H1 (cell line): ENCODE results near the gene PPP2R2D. TPM values are rescaled to one million over a fixed set of nuclear protein-coding genes. Genes with fewer than 3 reads are reported as not detected.

ENCODE experiments used
- CTCF ChIA-PET: fragments of 300-600 bp; sonication (Branson Sonifier 250); formaldehyde crosslinking; loops from one replicate; lab custom pipeline; 2021; ENCODE audit not compliant: partially characterized antibody; lab: Charles Lee
- POLR2A ChIA-PET: fragments of 300-600 bp; sonication (Branson Sonifier 250); formaldehyde crosslinking; loops from one replicate; lab custom pipeline; 2021; ENCODE audit warnings: inconsistent platforms; ENCODE audit not compliant: partially characterized antibody; lab: Charles Lee
- DNase-seq, 2 experiments: peaks; one replicate each; pipeline versions ENCODE4 v3.0.0 to v3.0.0-alpha.2; 2010 to 2022; ENCODE audit warnings: low spot score in 2 of 2, low read depth in 1 of 2, mixed read lengths in 1 of 2
- FAIRE-seq: peaks from 2 replicates; lab custom pipeline; 2011; peaks lifted over from hg19 to GRCh38; lab: Jason Lieb, UNC
- H2AFZ ChIP-seq: 2 replicates; pipeline ENCODE4 v1.8.1; 2012; ENCODE audit warnings: low read length, inconsistent platforms
- H2AK5ac ChIP-seq: 2 replicates; pipeline ENCODE4 v1.6.1; 2013; ENCODE audit warnings: low read depth, low read length
- H2BK120ac ChIP-seq: replicated peaks from 2 replicates; pipeline ENCODE3; 2013; ENCODE audit warnings: low read depth, low read length, inconsistent platforms
- H2BK12ac ChIP-seq: 2 replicates; pipeline ENCODE4 v1.6.1; 2013; ENCODE audit warnings: low read depth, low read length
- H2BK15ac ChIP-seq: 2 replicates; pipeline ENCODE4 v1.6.1; 2013; ENCODE audit warnings: low read length
- H2BK20ac ChIP-seq: 2 replicates; pipeline ENCODE4 v1.6.1; 2013; ENCODE audit warnings: low read length
- H2BK5ac ChIP-seq: 2 replicates; pipeline ENCODE4 v1.6.1; 2013; ENCODE audit warnings: low read depth, low read length
- H3K14ac ChIP-seq: 2 replicates; pipeline ENCODE4 v1.6.1; 2013; ENCODE audit warnings: inconsistent platforms; ENCODE audit not compliant: insufficient read length
- H3K18ac ChIP-seq: 2 replicates; pipeline ENCODE4 v1.6.1; 2013; ENCODE audit warnings: low read length; ENCODE audit errors: extremely low read depth
- H3K23ac ChIP-seq: 2 replicates; pipeline ENCODE4 v1.6.1; 2013; ENCODE audit warnings: inconsistent platforms; ENCODE audit not compliant: insufficient read length
- H3K23me2 ChIP-seq: 2 replicates; pipeline ENCODE4 v1.6.1; 2013; ENCODE audit warnings: low read depth, low read length
- H3K27ac ChIP-seq: 2 replicates; pipeline ENCODE4 v1.6.1; 2011; ENCODE audit warnings: low read depth, low read length, inconsistent platforms
- H3K27me3 ChIP-seq, 4 experiments: replicated peaks in 1 of 4; 1 replicate in 1 of 4; 2 replicates in 3 of 4; pipeline versions ENCODE4 v1.6.1 to v1.8.1; 2011 to 2013; ENCODE audit warnings: low read length in 3 of 4, mild to moderate bottlenecking in 3 of 4, inconsistent platforms in 2 of 4, mixed read lengths in 2 of 4, moderate library complexity in 1 of 4; ENCODE audit not compliant: control insufficient read depth in 3 of 4, insufficient read depth in 3 of 4; ENCODE audit errors: extremely low read depth in 1 of 4
- H3K36me3 ChIP-seq, 4 experiments: 2 replicates each; pipeline versions ENCODE4 v1.6.1 to v1.8.1; 2011 to 2013; ENCODE audit warnings: mild to moderate bottlenecking in 4 of 4, low read length in 3 of 4, moderate library complexity in 2 of 4, control low read depth in 1 of 4, inconsistent platforms in 1 of 4; ENCODE audit not compliant: insufficient read depth in 4 of 4, control insufficient read depth in 2 of 4
- H3K4ac ChIP-seq: replicated peaks from 2 replicates; pipeline ENCODE3; 2013; ENCODE audit warnings: low read length, low read depth, mixed read lengths, inconsistent platforms; ENCODE audit not compliant: insufficient read length
- H3K4me1 ChIP-seq, 4 experiments: replicated peaks in 1 of 4; 1 replicate in 1 of 4; 2 replicates in 3 of 4; pipeline versions ENCODE4 v1.6.1 to v1.8.1; 2011 to 2013; ENCODE audit warnings: low read length in 3 of 4, inconsistent platforms in 2 of 4, mixed read lengths in 1 of 4; ENCODE audit not compliant: insufficient read depth in 4 of 4, control insufficient read depth in 3 of 4
- H3K4me2 ChIP-seq, 2 experiments: 2 replicates each; pipeline versions ENCODE4 v1.6.1 to v1.8.1; 2011 to 2013; ENCODE audit warnings: low read depth in 2 of 2, low read length in 2 of 2, control low read depth in 1 of 2, inconsistent platforms in 1 of 2, mild to moderate bottlenecking in 1 of 2; ENCODE audit not compliant: insufficient read depth in 1 of 2
- H3K4me3 ChIP-seq, 4 experiments: fragments of 200-600, 300-600 bp in 1 of 4; sonication (generic), shearing (Covaris generic), sonication (Bioruptor Twin) in 1 of 4; 2 replicates each; pipeline versions ENCODE4 v1.5.1 to v1.8.1; 2011 to 2016; ENCODE audit warnings: low read length in 4 of 4, low read depth in 3 of 4, control low read depth in 2 of 4, inconsistent platforms in 2 of 4, mild to moderate bottlenecking in 2 of 4, mixed read lengths in 1 of 4, moderate library complexity in 1 of 4; ENCODE audit not compliant: insufficient read depth in 2 of 4; ENCODE audit errors: extremely low read depth in 1 of 4
- H3K56ac ChIP-seq: replicated peaks from 2 replicates; pipeline ENCODE3; 2013; ENCODE audit warnings: low read depth, mild to moderate bottlenecking, mixed read lengths, low read length, inconsistent platforms; ENCODE audit not compliant: insufficient read length
- H3K79me1 ChIP-seq: 2 replicates; pipeline ENCODE4 v1.6.1; 2013; ENCODE audit warnings: low read depth, low read length, control low read depth
- H3K79me2 ChIP-seq, 2 experiments: 2 replicates each; pipeline versions ENCODE4 v1.6.1 to v1.8.1; 2012 to 2013; ENCODE audit warnings: low read length in 2 of 2, mild to moderate bottlenecking in 2 of 2, inconsistent platforms in 1 of 2; ENCODE audit not compliant: insufficient read depth in 2 of 2, control insufficient read depth in 1 of 2
- H3K9ac ChIP-seq, 4 experiments: replicated peaks in 1 of 4; 1 replicate in 1 of 4; 2 replicates in 3 of 4; pipeline versions ENCODE4 v1.6.1 to v1.8.1; 2011 to 2013; ENCODE audit warnings: low read depth in 3 of 4, low read length in 3 of 4, control low read depth in 2 of 4, mild to moderate bottlenecking in 2 of 4, moderate library complexity in 2 of 4, inconsistent platforms in 1 of 4; ENCODE audit errors: extremely low read depth in 1 of 4
- H3K9me3 ChIP-seq, 2 experiments: 2 replicates each; pipeline versions ENCODE4 v1.6.1 to v1.8.1; 2012 to 2013; ENCODE audit warnings: mild to moderate bottlenecking in 2 of 2, moderate library complexity in 2 of 2, control low read depth in 1 of 2, inconsistent platforms in 1 of 2, low read depth in 1 of 2, low read length in 1 of 2, mixed read lengths in 1 of 2; ENCODE audit not compliant: insufficient read depth in 2 of 2
- H4K20me1 ChIP-seq, 2 experiments: replicated peaks in 1 of 2; 2 replicates each; pipeline versions ENCODE3 to v1.8.1; 2011 to 2013; ENCODE audit warnings: inconsistent platforms in 2 of 2, low read length in 2 of 2, mild to moderate bottlenecking in 1 of 2; ENCODE audit not compliant: insufficient read depth in 2 of 2, control insufficient read depth in 1 of 2
- H4K5ac ChIP-seq: 2 replicates; pipeline ENCODE4 v1.6.1; 2013; ENCODE audit warnings: low read length, low read depth, mixed read lengths, inconsistent platforms; ENCODE audit not compliant: insufficient read length
- H4K8ac ChIP-seq: 2 replicates; pipeline ENCODE4 v1.8.0; 2013; ENCODE audit warnings: mild to moderate bottlenecking, moderate library complexity, low read length, inconsistent platforms; ENCODE audit not compliant: insufficient read depth; ENCODE audit errors: extremely low read depth
- H4K91ac ChIP-seq: replicated peaks from 2 replicates; pipeline ENCODE3; 2013; ENCODE audit warnings: low read length, mixed read lengths, inconsistent platforms; ENCODE audit not compliant: insufficient read length
- ASH2L ChIP-seq: fragments of 200-600, 300-600 bp; sonication (generic); IDR thresholded peaks from one replicate; pipeline ENCODE4 v1.7.1; 2017; ENCODE audit warnings: low read length
- CBX5 ChIP-seq: fragments of 300-800, 300-1000 bp; sonication (generic); IDR thresholded peaks from 2 replicates; pipeline ENCODE4 v1.7.1; 2016; ENCODE audit warnings: antibody characterized with exemption, low read length, low read depth
- CHD2 ChIP-seq: IDR thresholded peaks from 2 replicates; pipeline ENCODE4 v1.6.1; 2012; ENCODE audit warnings: low read length, improper control_type of control experiment
- EZH2 ChIP-seq: fragments of 200-600 bp; sonication (generic); IDR thresholded peaks from 2 replicates; pipeline ENCODE4 v1.7.1; 2012; ENCODE audit warnings: low read depth, mild to moderate bottlenecking, moderate library complexity, low read length, inconsistent platforms; ENCODE audit not compliant: severe bottlenecking
- POLR2AphosphoS5 ChIP-seq: IDR thresholded peaks from 2 replicates; pipeline ENCODE4 v1.6.1; 2011; ENCODE audit warnings: low read depth, low read length
- WGBS, 2 experiments: shearing (Covaris generic) in 1 of 2; methylation state at CpG; one replicate each; pipeline versions ENCODE4 v1.1.6 to v1.1.7; 2013 to 2015; ENCODE audit warnings: low lambda C conversion rate in 2 of 2, mixed read lengths in 2 of 2, inconsistent platforms in 1 of 2, low coverage in 1 of 2, missing lambda C conversion rate in 1 of 2; ENCODE audit not compliant: insufficient replicate concordance in 2 of 2, insufficient coverage in 1 of 2, insufficient read length in 1 of 2; ENCODE audit errors: extremely low coverage in 1 of 2, missing lambda C conversion rate in 1 of 2; 5-methylcytosine and 5-hydroxymethylcytosine counted together
- polyA plus RNA-seq, 7 experiments: library from polyadenylated mRNA; depleted of rRNA in 3 of 7; stranded (reverse) in 5 of 7; unstranded in 2 of 7; fragments of >200 nt in 5 of 7; fragments of 200-250 nt in 2 of 7; gene quantifications; 1 replicate in 5 of 7; 2 replicates in 1 of 7; 4 replicates in 1 of 7; pipeline versions ENCODE4 v1.2.1 to v1.2.3, GENCODE V29; 2011 to 2013; ENCODE audit warnings: missing spikeins in 2 of 7, mixed read lengths in 2 of 7
- total RNA-seq: library from RNA; stranded (reverse); fragmentation: NEBNext Ultra II Directional; extraction: Animal tissue kit (Norgen Biotek cat#: 25700); gene quantifications from 2 replicates; pipeline ENCODE4 v1.2.1, GENCODE V29; 2021
- TF ChIP-seq, protein P1 (sequence below): IDR thresholded peaks from 2 replicates; pipeline ENCODE4 v1.6.1; 2012; ENCODE audit warnings: inconsistent platforms

PPP2R2D gene
- total and polyA plus RNA-seq, 2 of the 8 experiments (the other 6 are each of a cell fraction or from before 2014, with no cell fraction given): 25.4 to 32.8 TPM

DNA sequence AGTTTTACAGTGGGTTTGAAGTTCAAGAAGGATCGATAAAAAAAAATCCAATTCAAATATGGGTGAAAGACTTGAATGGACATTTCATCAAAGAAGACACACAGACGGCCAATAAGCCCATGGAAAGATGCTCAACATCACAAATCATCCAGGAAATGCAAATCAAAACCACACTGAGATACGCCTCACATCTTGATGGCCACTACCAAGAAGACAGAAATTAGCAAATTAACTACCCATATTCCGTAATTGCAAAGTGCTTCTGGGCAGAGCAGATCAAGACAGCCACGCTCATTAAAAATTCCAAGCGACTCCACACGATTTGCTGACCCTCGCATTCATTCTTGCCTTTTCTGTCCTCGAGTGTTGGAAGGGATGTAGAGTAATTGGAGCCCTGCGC lies 34.1 kb upstream of the PPP2R2D start:
- no peaks in the 10 kb centered on the region for H3K23me2 ChIP-seq
- H3K4me2 ChIP-seq: no peak overlapping the region
- H3K9me3 ChIP-seq: no peaks in the 10 kb centered on the region; a peak in 1 of 4 replicates
- ChIA-PET CTCF (interaction anchor here (1.6 kb wide), 1 partner anchor 555 kb away, joined by 3 read pairs; the partner anchor contains the start of gene TCERG1L), POLR2A (no interaction called here)
- TF ChIP-seq CBX5 (no peak), EZH2 (no peak), ASH2L (no peak), CHD2 (no peak), POLR2AphosphoS5 (no peak)
- TF ChIP-seq, protein P1, sequence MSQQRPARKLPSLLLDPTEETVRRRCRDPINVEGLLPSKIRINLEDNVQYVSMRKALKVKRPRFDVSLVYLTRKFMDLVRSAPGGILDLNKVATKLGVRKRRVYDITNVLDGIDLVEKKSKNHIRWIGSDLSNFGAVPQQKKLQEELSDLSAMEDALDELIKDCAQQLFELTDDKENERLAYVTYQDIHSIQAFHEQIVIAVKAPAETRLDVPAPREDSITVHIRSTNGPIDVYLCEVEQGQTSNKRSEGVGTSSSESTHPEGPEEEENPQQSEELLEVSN: no peak
- DNase-seq: no peak
- H4K20me1 ChIP-seq: no peaks in the 10 kb centered on the region
- H3K4ac ChIP-seq: no peak overlapping the region
- H4K91ac ChIP-seq: no peak overlapping the region
- H2AFZ ChIP-seq: no peak overlapping the region
- H2AK5ac ChIP-seq: no peak overlapping the region
- H3K56ac ChIP-seq: no peak overlapping the region
- H3K4me3 ChIP-seq: no peak overlapping the region
- no peak for FAIRE-seq
- no peak overlapping the region for H2BK20ac ChIP-seq
- H3K4me1 ChIP-seq: no peaks in the 10 kb centered on the region
- no peak overlapping the region for H2BK120ac ChIP-seq
- H2BK12ac ChIP-seq: no peak overlapping the region
- no peaks in the 10 kb centered on the region for H3K27me3 ChIP-seq
- H4K5ac ChIP-seq: no peak overlapping the region
- no peak overlapping the region for H3K9ac ChIP-seq
- no peak overlapping the region for H3K27ac ChIP-seq
- no peak overlapping the region for H3K18ac ChIP-seq
- no peak overlapping the region for H2BK5ac ChIP-seq
- no peak overlapping the region for H3K14ac ChIP-seq
- no peak overlapping the region for H4K8ac ChIP-seq
- no peak overlapping the region for H2BK15ac ChIP-seq
- no peaks in the 10 kb centered on the region for H3K79me1 ChIP-seq
- H3K23ac ChIP-seq: no peak overlapping the region
- no peaks in the 10 kb centered on the region for H3K79me2 ChIP-seq
- no peaks in the 10 kb centered on the region for H3K36me3 ChIP-seq
- 78% methylated on average over 10 of the region's 10 CpGs; no CpG with 5 or more reads in 1 of the 2 experiments for WGBS, 2 experiments
